PFSK-1 (cell line): ENCODE results near the gene TTI1.

Experiments
- POLR2AphosphoS5 ChIP-seq: IDR thresholded peaks from 2 replicates; pipeline ENCODE4 v1.6.1; 2012; ENCODE audit warnings: low read depth, mild to moderate bottlenecking, control low read depth, low read length, moderate library complexity
- REST ChIP-seq, 2 experiments: IDR thresholded peaks; 2 replicates each; pipeline versions ENCODE4 v1.6.1 to v1.8.0; 2011 to 2012; ENCODE audit warnings: low read depth in 2 of 2, low read length in 2 of 2, control low read depth in 1 of 2, inconsistent platforms in 1 of 2, mild to moderate bottlenecking in 1 of 2, moderate library complexity in 1 of 2; ENCODE audit not compliant: insufficient read depth in 1 of 2
- SIN3A ChIP-seq: IDR thresholded peaks from 2 replicates; pipeline ENCODE4 v1.6.1; 2012; ENCODE audit warnings: mild to moderate bottlenecking, low read length, moderate library complexity, borderline replicate concordance; ENCODE audit not compliant: insufficient read depth

- TF ChIP-seq POLR2AphosphoS5, result no peak
- no peak for TF ChIP-seq REST (IDR thresholded peaks at IDR 0.05; ENCODE audit: insufficient read depth in 1 of 2, low read depth in 2 of 2, low read length in 2 of 2)
- TF ChIP-seq SIN3A, result no peak
Observed at GRCh38 chr20:38000293-38000692, 33.0 kb downstream of the TTI1 start.
